A673 (cell line): Measurements from ENCODE around the gene PLXND1. TPM values are rescaled to one million over a fixed set of nuclear protein-coding genes. Genes with fewer than 3 reads are reported as not detected.
A peak's percentile ranks its signal among the peaks of the same experiment; 100 is the strongest.

Experiments
- BruUV-seq: library from RNA; stranded (reverse); fragments of 400-500 nt; replicated peaks from 2 replicates; lab custom pipeline; 2021; lab: Mats Ljungman, UMichigan
- CTCF ChIA-PET: fragments of 300-600 bp; sonication (Branson Sonifier 250); formaldehyde crosslinking; loops from one replicate; lab custom pipeline; 2022; ENCODE audit warnings: antibody characterized with exemption; lab: Charles Lee
- POLR2A ChIA-PET: fragments of 300-600 bp; sonication (Branson Sonifier 250); formaldehyde crosslinking; loops from one replicate; lab custom pipeline; 2022; ENCODE audit warnings: antibody characterized with exemption; ENCODE audit not compliant: low non-redundant PET; lab: Charles Lee
- DNase-seq: peaks from one replicate; pipeline ENCODE4 v3.0.0-alpha.2; 2015; ENCODE audit warnings: low spot score
- H3K27ac ChIP-seq: fragments of 200-600 bp; sonication (generic); 2 replicates; pipeline ENCODE4 v1.5.1; 2016; ENCODE audit warnings: mixed run types, low read depth, mild to moderate bottlenecking, mixed read lengths, antibody characterized with exemption, low read length; ENCODE audit not compliant: poor library complexity, severe bottlenecking
- H3K27me3 ChIP-seq: fragments of 200-600 bp; sonication (generic); replicated peaks from 2 replicates; pipeline ENCODE4 v1.6.1; 2017; ENCODE audit warnings: mixed run types, low read depth, mild to moderate bottlenecking, mixed read lengths, antibody characterized with exemption, low read length; ENCODE audit not compliant: insufficient read depth, poor library complexity
- H3K36me3 ChIP-seq: fragments of 200-600 bp; sonication (generic); 2 replicates; pipeline ENCODE4 v1.6.1; 2016; ENCODE audit warnings: mixed run types, mild to moderate bottlenecking, mixed read lengths, antibody characterized with exemption, low read length; ENCODE audit not compliant: insufficient read depth, poor library complexity, severe bottlenecking
- H3K4me1 ChIP-seq: fragments of 200-600 bp; sonication (generic); 2 replicates; pipeline ENCODE4 v1.6.1; 2017; ENCODE audit warnings: mixed run types, mild to moderate bottlenecking, mixed read lengths, antibody characterized with exemption, low read length; ENCODE audit not compliant: insufficient read depth, poor library complexity, severe bottlenecking
- H3K4me3 ChIP-seq: fragments of 200-600 bp; sonication (generic); 2 replicates; pipeline ENCODE4 v1.5.1; 2016; ENCODE audit warnings: low read depth, mixed run types, mild to moderate bottlenecking, mixed read lengths, low read length; ENCODE audit not compliant: poor library complexity, severe bottlenecking
- H3K9me3 ChIP-seq: fragments of 200-600 bp; sonication (generic); 2 replicates; pipeline ENCODE4 v1.6.1; 2016; ENCODE audit warnings: mixed run types, low read depth, mild to moderate bottlenecking, mixed read lengths, antibody characterized with exemption, low read length; ENCODE audit not compliant: poor library complexity, severe bottlenecking
- EZH2 ChIP-seq: fragments of 200-600 bp; sonication (generic); IDR thresholded peaks from 2 replicates; pipeline ENCODE4 v1.6.1; 2017; ENCODE audit warnings: borderline replicate concordance, low read depth, mild to moderate bottlenecking, mixed read lengths, antibody characterized with exemption, low read length; ENCODE audit not compliant: poor library complexity, severe bottlenecking
- intact Hi-C: fragments of 100-400 bp; cut with micrococcal nuclease; formaldehyde crosslinking; loops from one replicate; pipeline ENCODE4 v1.10.0; 2022; ENCODE audit not compliant: unreplicated experiment
- total RNA-seq: library from RNA; stranded (reverse); gene quantifications from 2 replicates; pipeline ENCODE4 v1.2.3, GENCODE V29; 2021
- TF ChIP-seq, protein P1 (sequence below): fragments of 300-800, 200-600 bp; sonication (generic); conservative IDR thresholded peaks from 2 replicates; pipeline ENCODE4 v1.5.1; 2017; ENCODE audit warnings: low read depth, mild to moderate bottlenecking, antibody characterized with exemption, low read length, moderate library complexity, mixed read lengths

PLXND1 gene
- total RNA-seq, 1 experiment from 2014 or later, result 31.5 TPM

DNA sequence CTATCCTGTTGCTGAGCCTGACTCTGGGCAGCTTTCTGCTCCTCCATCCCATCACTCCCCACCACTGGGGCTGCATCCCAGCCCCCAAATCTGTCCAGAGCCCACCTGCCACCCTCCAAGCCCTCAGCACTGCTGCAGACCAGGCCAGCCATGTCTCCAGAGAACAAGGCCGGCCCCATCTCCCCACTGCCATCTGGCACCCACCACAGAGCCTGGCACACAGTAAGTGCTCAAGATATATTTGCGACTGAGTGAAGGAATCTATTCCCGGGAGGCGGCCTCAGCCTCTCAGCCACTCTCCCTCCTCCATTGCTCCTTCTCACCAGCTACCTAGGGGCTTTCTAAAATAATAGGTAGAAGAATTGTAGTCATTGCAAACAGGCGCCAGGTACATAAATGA, 4.8 kb downstream of the PLXND1 start:
- no peaks in the 10 kb centered on the region for H3K27me3 ChIP-seq
- no peaks in the 10 kb centered on the region for H3K36me3 ChIP-seq
- intact Hi-C loops, result no loop called here
- no peak for DNase-seq
- POLR2A ChIA-PET, result no interaction called here
- no peaks in the 10 kb centered on the region for H3K9me3 ChIP-seq
- no peak overlapping the region for H3K27ac ChIP-seq
- H3K4me3 ChIP-seq, result no peak overlapping the region
- BruUV-seq, result no TSS peak
- CTCF ChIA-PET, result no interaction called here
- no peak for TF ChIP-seq EZH2
- TF ChIP-seq, protein P1, sequence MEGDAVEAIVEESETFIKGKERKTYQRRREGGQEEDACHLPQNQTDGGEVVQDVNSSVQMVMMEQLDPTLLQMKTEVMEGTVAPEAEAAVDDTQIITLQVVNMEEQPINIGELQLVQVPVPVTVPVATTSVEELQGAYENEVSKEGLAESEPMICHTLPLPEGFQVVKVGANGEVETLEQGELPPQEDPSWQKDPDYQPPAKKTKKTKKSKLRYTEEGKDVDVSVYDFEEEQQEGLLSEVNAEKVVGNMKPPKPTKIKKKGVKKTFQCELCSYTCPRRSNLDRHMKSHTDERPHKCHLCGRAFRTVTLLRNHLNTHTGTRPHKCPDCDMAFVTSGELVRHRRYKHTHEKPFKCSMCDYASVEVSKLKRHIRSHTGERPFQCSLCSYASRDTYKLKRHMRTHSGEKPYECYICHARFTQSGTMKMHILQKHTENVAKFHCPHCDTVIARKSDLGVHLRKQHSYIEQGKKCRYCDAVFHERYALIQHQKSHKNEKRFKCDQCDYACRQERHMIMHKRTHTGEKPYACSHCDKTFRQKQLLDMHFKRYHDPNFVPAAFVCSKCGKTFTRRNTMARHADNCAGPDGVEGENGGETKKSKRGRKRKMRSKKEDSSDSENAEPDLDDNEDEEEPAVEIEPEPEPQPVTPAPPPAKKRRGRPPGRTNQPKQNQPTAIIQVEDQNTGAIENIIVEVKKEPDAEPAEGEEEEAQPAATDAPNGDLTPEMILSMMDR, result no peak
- peaks cover 7% of the 10 kb centered on the region for H3K4me1 ChIP-seq

GRCh38 chr3:129600348-129600747, 6.1 kb downstream of the PLXND1 start:
- no TSS peak for BruUV-seq
- intact Hi-C loops, result no loop called here
- H3K27me3 ChIP-seq, result no peaks in the 10 kb centered on the region
- POLR2A ChIA-PET, result no interaction called here
- peaks cover 7% of the 10 kb centered on the region for H3K4me1 ChIP-seq
- H3K36me3 ChIP-seq, result no peaks in the 10 kb centered on the region
- no peak for DNase-seq
- no peak for TF ChIP-seq EZH2
- H3K27ac ChIP-seq, result no peak overlapping the region
- H3K4me3 ChIP-seq, result no peak overlapping the region
- CTCF ChIA-PET, result no interaction called here
- no peaks in the 10 kb centered on the region for H3K9me3 ChIP-seq

DNA sequence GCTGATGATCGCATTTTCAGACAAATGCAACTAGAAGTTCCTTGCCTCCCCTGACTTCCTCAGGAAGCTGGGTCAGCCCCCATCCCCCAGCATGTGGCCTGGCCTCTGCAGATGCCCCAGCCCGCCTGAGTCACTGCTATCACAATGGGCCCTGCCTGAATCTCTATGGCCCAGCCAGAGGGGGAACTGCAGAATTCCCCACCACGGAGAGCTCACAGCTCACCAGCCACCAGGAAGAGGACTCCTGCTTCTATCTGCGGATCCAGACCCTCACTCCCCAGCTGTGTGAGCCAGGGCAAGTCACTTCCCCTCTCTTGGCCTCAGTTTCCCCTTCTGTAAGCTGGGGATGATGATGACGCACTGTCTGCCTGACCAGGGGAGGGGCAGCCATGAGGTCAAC, 6.9 kb downstream of the PLXND1 start:
- Histone ChIP-seq H3K9me3 (no peaks in the 10 kb centered on the region), H3K36me3 (no peaks in the 10 kb centered on the region), H3K27me3 (no peaks in the 10 kb centered on the region), H3K4me3 (no peak overlapping the region), H3K4me1 (peaks cover 7% of the 10 kb centered on the region), H3K27ac (no peak overlapping the region)
- CTCF ChIA-PET, result no interaction called here
- no TSS peak for BruUV-seq
- DNase-seq, result peak; percentile 42
- no peak for TF ChIP-seq EZH2
- TF ChIP-seq, protein P1, result no peak
- intact Hi-C loops, result no loop called here
- POLR2A ChIA-PET, result interaction anchor here (0.6 kb wide), 1 partner anchor 305 kb away, joined by 5 read pairs; no protein-coding TSS in a partner anchor

DNA sequence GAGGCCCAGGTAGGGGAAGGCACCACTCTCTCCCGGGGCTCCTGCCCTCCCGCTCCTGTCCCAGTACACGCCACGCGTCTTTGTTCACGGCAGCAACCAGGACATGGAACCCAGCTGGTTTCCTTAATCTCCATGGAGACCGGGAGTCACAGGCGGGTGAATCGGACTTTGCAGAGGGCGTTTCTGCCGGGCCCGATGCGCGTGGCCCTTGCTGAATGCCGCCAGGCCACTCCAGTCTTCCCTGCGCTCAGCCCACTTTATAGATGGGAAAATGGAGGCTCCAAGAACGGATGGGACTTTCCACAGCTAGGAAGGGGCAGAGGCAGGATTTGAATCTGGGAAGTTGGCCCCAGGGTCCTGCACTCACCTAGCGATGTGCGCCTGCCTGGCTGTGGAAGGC, 7.4 kb downstream of the PLXND1 start:
- peaks cover 11% of the 10 kb centered on the region for H3K4me1 ChIP-seq

More for the DNA sequence above, 7.4 kb downstream of the PLXND1 start:
- H3K4me3 ChIP-seq, result no peak overlapping the region
- no peaks in the 10 kb centered on the region for H3K9me3 ChIP-seq
- ChIA-PET POLR2A (no interaction called here), CTCF (no interaction called here)
- no peaks in the 10 kb centered on the region for H3K27me3 ChIP-seq
- no peak for DNase-seq
- no peak overlapping the region for H3K27ac ChIP-seq
- TF ChIP-seq, protein P1, result no peak
- no peak for TF ChIP-seq EZH2
- intact Hi-C loops, result no loop called here
- no peaks in the 10 kb centered on the region for H3K36me3 ChIP-seq
- no TSS peak for BruUV-seq
